Measurements from ENCODE around the gene CCM2L.

- no peak for TF ChIP-seq CTCF (IDR thresholded peaks at IDR 0.05; ENCODE audit: borderline replicate concordance, extremely low read depth, low read length, poor library complexity, severe bottlenecking)
- no peak for TF ChIP-seq EZH2 (IDR thresholded peaks at IDR 0.05; ENCODE audit: borderline replicate concordance, low read depth, low read length, severe bottlenecking)
Observed at GRCh38 chr20:31967830-31968249, 42.4 kb upstream of the CCM2L start, which contains the start of gene XKR7.
